NCI-H128 (cell line): ENCODE data around the gene TLE1.

Experiments
- DNase-seq: peaks from one replicate; lab custom pipeline; 2025; ENCODE audit not compliant: unreplicated experiment; lab: John Stamatoyannopoulos, UW

Gene TLE1

DNA sequence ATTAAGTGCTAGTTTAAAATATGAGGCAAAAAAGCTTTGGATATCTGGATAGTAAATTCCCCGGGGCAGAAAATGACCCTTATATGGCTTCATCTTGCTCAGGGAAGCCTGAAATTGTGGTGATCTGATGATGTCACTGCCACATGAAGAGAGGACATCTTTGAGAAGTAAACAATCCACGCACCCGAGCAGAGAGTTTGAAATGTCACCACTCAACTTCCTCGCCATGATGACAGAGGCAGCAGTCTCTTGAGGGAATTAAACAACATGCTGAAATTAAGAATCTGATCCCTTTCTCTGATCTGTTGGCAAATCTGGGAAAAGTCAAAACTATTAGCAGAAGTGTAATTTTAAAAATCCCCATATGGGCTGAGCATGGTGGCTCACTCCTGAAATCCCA, 110.0 kb downstream of the TLE1 start:
- no peak for DNase-seq

DNA sequence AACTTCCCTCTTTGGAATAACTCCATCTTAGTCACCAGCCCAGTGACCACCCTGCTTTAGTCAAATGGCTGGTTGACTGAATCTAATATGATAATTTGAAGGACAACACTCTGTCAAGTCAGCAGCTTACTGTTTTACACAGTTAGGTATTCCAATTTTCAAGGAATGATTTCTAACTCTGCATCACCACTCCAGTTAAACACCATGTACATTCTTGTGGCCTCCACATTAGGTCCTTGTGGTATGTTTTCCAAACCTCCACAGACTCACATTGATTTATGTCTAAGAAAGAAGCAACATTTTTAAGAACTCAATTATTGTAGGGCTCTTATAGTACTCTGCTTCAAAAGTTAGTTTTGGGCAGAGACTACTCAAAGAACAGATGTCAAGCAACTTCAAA, 110.7 kb downstream of the TLE1 start:
- DNase-seq, result no peak

DNA sequence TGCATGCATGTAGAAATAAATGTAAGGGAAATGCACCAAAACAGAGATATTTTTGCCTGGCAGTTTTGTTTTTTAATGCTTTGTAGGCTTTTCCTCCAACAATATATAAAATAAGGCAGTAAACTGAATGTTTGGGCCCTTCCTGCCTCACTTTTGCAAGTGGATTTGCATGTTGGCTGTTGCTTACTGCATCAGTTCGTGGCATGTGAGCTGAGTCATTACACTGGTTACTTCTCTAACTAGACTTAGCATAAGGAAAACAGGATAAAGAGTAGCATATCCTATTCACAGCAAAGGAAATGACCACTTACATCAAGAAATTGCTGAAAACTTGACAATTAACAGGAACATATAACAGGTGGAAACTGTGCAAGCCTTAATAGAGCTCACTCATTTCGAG, 113.4 kb downstream of the TLE1 start:
- DNase-seq, result no peak

DNA sequence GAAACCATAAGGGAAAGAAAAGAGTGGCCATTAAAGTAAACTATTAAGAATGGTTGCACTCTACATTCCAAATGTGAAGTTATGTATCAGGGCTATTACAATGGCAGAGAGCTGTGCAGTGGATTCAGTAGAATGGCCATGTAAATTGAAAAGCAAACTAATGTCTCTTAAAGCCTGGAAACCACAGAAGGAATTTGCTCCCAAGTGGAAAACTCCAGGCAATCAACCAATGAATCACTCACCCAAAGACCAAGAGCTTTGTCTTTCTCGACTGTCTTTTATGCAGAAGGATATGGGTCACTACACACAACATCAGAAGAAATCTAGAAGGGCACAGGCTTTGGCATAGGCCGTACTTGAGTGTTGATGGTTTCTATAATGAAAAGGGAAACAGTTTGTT, 114.9 kb downstream of the TLE1 start:
- DNase-seq, result no peak

DNA sequence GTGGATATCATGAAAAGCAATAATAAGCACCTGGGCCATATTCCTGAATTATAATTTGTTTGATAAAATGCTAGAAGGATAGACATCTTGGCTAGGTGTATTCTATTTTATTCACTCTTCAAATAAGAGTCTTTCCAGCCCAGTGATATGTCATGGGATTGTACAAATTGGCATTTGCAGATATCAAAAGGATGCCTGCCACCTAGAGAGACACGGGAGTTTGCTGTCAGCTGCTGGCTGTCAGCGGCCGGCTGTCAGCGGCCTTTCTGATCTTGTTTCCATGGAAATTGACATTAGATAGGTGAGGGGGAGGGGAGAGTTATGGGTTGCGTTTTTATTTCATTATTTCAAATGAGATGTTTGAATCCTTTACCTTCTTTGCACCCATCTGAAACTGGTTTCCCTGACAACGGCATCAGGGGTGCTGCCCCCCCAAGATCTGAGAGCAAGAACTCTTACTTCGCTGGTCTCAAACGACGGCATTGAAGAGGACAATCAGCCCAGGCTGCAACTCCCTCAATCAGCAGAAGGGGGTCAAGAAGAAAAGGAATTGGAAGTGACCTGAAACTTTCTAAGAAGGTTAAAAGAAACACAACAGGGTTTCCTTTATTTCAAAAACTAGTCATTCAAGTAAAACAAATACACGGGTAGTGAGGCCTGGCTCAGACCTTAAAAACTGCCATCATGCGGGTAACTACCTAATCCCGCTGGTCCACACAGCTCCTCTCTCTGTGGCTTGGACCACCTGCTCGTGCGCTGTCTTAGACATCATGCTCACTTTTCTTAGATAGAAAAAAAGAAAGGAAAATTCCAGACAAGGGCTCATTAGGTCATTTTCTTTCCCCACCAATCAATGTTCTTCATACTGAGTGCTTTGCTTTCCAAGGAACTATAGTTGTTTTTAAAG, 115.7 kb downstream of the TLE1 start:
- DNase-seq, result no peak

DNA sequence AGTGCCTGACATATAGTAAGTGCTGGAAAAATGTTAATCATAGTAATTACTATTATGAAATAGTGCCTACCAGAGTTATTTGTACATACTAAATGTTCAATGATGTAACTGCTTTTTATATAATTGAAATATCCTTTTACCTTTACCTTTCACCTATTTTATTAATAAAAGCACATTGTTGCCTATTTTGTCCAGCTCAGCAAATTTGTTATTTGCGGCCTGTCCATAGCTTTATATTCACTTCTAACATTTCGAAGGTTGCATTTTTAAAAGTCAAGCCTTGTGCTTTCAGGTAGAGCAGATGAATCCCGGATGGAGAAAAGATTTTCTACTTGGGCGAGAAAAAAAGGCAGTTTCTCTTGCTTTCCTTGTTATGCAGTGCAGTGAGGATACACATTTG, 119.3 kb downstream of the TLE1 start:
- no peak for DNase-seq

DNA sequence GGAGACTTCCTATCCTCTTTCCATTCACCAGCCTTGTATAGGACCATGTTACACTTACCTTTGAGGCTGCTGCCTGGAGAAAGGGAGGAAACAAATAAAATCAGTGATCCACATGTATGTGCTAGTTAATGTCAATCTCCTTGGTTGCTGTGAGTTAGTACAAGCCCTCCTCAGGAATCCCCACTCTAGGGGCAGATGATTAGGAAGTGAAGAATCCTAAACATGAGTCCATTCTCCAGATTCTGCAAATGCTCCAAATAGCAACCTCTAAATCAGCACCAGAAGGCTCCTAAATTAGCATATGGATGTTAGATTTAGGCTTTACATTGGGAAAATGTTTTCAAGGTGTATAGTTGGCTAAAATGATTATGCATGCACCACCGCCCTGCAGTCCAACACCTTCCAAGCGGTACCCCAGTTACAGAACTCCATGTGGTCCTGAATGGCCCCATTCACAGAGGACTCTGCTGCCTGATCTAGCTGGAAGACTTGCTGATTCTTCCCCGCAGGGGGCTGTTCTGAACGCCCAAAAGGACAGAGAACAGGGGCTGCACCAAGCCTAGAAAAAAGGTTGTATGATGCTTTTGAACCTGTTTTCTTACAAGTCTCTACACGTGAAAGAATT, 123.2 kb downstream of the TLE1 start:
- DNase-seq, result no peak

DNA sequence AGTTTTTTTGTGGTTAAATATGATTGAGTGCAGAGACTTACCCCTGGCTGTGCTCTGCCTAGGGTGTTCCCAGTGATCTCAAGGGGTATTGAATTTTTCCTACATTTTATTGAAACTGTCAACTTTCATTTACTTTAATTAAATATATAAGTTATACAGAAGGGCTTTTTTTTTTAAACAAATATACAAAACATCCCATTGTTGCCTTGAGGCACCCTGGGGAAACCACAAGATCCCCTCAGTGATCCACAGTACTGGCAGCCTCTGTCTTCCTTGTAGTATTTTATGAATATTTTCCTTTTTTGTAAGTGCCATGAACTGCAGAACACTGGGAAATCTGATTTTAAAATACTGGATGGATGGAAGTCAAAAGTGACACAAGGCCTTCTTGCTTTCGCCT, 123.7 kb downstream of the TLE1 start:
- DNase-seq, result no peak

DNA sequence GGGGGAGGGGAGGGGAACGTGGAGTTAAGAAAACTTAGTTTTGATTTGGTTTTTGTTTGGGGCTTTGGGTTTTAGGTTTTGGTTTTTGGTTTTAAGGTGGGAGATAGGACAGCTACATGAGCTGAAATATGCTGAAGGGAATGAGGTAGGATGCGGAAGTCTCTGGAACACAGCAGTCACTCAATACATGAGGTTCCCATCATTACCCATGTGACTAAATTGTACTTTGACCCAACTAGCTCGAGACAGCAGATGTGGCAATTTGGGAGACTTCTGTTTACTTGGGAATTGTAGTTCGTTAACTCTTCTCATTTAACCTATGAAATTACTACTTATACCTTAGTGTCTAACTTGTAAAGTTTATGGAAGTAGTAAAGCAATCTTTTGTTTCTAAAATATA, 124.2 kb downstream of the TLE1 start:
- no peak for DNase-seq

DNA sequence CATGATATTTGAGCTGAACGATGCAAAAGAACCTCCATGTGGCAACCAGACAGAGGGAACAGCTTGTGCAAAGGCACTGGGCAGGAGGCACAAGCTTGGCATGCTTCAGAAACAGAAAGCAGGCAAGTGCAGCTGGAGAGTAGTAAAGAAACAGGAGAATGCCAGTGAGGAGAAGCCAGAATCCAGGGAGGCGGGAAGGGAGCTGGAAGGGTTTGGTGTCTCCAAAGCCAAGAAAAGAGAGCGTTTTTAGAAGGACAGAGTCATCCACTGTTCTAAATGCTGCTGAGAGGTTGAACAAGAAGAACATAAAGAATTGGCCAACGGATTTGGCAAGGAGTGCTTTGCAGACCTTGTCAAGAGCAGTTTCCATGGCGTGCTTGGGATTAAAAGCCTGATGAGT, 124.7 kb downstream of the TLE1 start:
- DNase-seq, result no peak

DNA sequence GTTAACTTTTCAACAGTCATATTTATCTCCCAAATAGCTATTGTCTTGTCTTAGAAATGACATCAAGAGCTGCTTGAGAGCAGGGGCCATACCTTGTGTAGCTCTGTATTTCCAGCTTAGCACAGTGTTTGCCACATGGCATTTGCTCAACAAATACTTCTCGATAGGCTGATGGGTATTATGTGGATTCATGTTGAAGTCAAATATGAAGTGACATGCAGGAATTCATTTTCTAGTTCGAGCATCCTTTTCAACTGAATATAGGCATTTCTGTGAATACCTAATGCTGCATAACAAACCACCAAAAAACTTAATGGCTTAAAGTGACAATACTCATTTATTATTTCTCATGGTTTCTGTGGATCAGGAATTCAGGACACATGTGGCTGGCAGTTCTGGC, 125.6 kb downstream of the TLE1 start:
- no peak for DNase-seq

DNA sequence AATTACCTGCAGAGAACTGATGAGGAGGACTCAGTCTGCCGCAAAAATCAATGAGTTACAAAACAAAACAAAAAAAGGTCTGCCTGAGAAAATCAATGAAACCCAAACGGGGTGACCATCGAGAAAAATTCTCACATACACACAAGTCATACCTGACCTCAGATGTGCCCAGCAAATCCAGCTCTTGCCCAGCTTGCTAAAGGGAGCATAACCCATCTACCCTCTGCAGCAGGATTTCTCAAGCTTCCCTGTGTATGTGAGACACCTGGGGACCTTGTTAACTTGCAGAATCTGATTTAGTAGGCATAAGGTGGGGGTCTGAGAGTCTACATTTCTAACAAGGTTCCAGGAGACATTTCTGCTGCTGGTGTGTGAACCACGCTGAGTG, 126.3 kb downstream of the TLE1 start:
- DNase-seq, result no peak

DNA sequence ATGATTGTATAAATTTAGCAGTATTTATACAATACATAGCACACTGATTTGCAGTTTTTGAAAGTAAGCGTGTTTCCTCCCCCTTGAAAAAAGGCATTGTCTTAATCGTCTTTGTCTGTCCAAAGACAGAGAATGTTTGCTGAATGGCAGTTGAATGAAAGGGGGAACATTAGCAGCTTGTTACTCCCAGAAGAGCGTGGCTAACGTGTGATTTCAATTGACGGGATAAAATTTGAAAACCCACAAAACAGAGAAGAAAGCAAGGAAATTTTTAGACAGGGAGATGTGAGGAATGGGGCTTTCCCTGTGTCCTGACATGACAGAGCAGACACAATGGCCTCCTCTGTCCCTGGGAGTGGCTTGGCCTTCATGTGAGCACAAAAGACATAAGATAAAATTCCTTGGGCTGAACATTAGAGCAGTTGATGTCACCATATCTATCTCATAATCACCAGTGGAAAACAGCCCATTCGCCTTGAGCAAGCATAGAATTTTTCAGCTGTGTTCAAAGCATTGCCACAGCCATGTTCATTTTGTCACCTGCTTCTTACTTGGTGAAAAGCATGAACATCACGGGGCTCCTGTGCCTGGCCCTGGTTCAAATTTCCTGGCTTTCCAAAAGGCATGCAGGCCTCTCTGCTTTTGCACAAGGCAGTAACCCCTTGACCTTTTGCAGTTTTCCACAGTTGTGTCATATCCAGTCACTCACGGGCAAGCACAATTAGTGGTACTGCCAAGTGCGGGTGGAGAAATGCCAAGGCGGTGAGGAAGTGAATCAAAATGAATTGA, 126.9 kb downstream of the TLE1 start:
- DNase-seq, result no peak

DNA sequence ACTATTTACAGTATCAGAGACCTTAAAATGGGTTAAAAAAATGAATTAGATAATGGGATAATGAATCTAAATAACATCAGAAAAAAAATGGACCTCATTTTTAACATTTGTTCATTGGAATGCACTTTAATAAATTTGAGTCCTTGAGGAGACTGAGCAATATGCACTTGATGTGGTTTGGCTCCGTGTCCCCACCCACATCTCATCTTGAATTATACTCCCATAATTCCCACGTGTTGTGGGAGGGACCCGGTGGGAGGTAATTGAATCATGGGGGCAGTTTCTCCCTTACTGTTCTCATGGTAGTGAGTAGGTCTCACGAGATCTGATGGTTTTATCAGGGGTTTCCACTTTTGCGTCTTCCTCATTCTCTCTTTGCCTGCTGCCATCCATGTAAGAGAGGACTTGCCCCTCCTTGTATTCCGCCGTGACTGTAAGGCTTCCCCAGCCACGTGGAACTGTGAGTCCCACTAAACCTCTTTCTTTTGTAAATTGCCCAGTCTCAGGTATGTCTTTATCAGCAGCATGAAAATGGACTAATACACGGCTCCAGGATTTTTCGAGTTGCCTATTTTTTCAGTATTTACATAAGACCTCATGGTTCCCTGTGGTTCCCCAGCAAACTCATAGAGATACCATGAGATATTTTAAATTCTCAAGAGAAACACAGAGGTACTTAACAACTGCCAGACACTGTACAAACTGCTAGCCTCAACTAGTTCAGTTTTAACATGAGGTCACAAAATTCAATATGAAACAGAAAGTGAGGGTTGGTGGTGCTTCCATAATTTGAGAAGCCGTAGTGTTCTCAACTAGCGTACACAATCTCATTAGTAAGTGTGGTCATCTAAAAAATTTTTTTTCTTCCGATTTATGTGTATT, 128.3 kb downstream of the TLE1 start:
- no peak for DNase-seq

DNA sequence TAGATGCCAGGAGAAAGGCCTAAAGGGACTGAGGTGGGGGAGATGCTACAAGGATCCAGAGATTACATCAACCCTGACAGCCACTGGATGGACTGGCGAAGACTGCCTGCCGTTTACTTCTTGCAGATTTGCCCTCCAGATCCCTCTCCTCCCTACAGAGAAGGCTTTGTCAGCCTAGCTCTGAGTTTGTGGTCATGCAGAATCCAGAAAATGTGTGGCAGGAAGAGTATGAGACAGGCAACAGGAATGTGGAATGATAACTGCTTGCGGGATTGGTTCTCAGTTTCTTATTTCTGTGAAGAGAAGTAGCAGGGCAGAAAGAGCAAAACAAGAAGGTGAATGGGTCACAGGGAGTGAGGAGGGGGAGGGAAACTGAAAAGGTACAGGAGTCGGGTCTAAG, 129.6 kb downstream of the TLE1 start:
- no peak for DNase-seq

DNA sequence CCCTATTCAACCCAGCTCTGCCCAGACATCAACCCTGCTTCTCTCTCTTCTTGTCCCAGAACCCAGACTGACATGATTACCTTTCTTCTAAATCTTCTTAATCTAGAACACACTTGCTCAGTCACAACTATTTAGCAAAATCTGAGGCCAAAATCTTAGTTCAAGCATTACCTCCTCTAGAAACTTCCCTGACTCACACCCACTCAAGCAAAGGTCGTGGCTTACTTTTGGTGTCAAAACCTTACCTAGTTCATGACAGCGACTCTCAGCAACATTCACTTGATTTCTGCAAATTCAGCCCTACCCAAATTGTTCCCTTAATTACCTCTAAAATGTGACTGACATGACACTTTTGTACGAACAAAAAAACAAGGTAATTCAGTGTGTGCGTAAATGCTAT, 130.2 kb downstream of the TLE1 start:
- DNase-seq, result no peak

DNA sequence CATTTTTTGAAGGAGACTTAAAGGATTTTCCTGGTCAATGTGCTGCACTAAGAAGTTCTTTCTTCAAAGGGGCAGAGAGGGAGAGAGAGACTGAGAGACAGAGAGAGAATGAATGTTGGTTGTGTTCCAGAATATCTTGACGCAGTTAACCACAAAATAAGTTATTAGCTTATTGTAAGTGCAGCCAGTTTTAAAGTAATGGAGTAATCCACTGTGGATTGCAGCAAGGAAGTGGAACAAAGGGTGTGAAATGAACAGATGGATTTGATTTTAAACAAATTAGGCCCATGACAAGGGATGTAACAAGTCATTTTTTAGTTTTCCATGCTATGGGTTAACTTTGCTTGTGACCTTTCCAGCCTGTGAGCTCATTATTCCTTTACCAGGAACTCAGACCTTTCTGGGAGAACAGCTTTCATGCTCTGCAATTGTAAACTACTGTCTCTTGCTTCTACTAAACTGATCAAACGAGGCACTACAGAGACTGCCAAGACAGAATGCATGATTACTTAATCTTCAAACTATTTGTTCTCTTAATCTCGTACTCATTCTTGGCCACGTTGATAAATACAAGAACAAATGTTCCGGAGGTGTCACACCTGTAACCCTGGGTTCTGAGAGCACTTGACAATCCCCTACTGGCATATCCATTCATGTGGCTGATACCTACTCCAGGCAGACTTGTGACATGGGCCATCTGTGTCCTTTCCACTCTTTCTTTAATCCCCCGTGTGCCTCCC, 131.1 kb downstream of the TLE1 start:
- no peak for DNase-seq

DNA sequence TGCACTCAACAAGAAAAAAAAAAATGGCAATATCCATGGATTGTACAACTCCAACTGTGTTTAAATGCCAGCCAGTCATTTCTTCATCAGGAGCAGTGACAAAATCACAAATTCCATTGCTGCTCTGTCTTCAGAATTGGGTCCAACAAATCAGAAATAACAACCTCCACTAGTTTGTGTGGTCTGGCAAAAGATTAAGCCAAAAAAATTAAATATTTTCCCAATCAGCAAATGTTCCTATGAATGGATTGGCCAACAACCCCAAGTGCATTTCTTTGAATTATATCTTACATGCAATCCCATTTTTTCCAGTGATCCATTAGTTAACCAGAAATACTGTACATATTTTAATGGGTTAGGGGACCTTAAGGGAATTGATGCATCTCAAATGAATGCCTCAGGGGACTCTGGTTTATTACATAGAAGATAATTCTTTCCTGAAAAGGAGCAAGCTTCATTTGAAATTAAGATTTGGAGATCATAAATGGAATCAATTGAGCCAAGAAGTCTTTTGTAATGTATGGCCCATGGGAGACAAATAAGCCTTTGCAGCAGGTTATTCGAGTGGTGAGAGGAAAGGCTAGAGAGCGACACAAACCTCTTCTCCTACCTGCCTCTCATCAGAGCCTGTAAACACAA, 131.8 kb downstream of the TLE1 start:
- DNase-seq, result no peak

DNA sequence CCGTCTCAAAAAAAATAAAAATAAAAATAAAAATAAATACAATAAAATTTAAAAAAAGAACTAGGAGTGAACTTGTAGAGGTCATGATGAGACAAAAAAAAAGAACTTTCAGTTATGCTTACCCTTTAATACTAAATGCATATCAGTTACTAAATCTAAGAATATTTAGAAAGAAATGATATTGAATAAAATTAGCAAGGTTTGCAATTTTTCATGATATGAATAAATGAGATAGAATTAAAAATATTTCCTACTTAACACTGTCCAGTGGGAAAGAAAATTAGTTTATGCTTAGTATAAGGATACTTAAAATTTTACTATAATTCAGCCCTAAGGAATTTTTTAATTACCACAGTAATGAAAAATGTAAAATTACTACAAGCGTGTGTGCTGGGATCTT, 132.4 kb downstream of the TLE1 start:
- no peak for DNase-seq

DNA sequence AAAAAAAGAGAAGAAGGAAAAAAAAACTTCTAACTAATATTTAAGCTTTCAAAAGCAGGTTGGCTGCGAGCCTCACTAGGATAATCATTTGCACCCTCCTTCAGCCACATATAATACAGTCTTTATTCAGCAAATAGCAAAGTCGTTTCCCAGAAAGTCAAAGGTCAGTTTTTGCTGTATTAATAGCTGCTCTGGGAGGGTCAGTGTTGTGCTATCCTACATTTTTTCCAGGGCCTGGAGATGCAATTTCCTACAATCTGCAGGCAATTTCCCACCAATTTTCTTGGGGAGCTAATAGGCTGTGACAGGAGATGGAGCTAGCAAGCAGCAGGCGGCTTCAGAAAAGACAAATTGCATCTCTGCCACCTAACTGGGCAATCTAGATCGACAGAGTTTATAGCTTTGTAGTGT, 136.8 kb downstream of the TLE1 start:
- DNase-seq, result no peak
